Neuronal stem cell (in vitro differentiated cells): ENCODE data around the gene ISLR.
A peak's percentile ranks its signal among the peaks of the same experiment; 100 is the strongest.

Source experiments
- DNase-seq: peaks from one replicate; pipeline ENCODE4 v3.0.0-alpha.2; 2013; ENCODE audit warnings: low spot score
- H2AFZ ChIP-seq: one replicate; pipeline ENCODE4 v1.6.1; 2013; ENCODE audit warnings: mild to moderate bottlenecking, low read length, inconsistent platforms
- H2AK5ac ChIP-seq: 2 replicates; pipeline ENCODE4 v1.6.1; 2013; ENCODE audit warnings: low read depth, mild to moderate bottlenecking, inconsistent platforms, low read length, moderate library complexity, mixed read lengths
- H2BK120ac ChIP-seq: 2 replicates; pipeline ENCODE4 v1.6.1; 2013; ENCODE audit warnings: low read depth, mild to moderate bottlenecking, inconsistent platforms, low read length, moderate library complexity, mixed read lengths
- H2BK12ac ChIP-seq: one replicate; pipeline ENCODE4 v1.6.1; 2013; ENCODE audit warnings: low read length, inconsistent platforms
- H2BK15ac ChIP-seq: 2 replicates; pipeline ENCODE4 v1.6.1; 2013; ENCODE audit warnings: mild to moderate bottlenecking, low read length, inconsistent platforms, mixed read lengths
- H2BK5ac ChIP-seq: one replicate; pipeline ENCODE4 v1.6.1; 2013; ENCODE audit warnings: inconsistent platforms, mild to moderate bottlenecking, low read length, moderate library complexity
- H3K14ac ChIP-seq: one replicate; pipeline ENCODE4 v1.6.1; 2013; ENCODE audit warnings: low read length, inconsistent platforms
- H3K18ac ChIP-seq: 2 replicates; pipeline ENCODE4 v1.6.1; 2013; ENCODE audit warnings: low read length, inconsistent platforms
- H3K23ac ChIP-seq: 2 replicates; pipeline ENCODE4 v1.6.1; 2013; ENCODE audit warnings: low read depth, mild to moderate bottlenecking, mixed read lengths, low read length, inconsistent platforms; ENCODE audit not compliant: poor library complexity
- H3K27ac ChIP-seq: replicated peaks from 3 replicates; pipeline ENCODE4 v1.5.1; 2013; ENCODE audit warnings: low read length, inconsistent platforms
- H3K27me3 ChIP-seq, 3 experiments: 2 replicates each; pipeline ENCODE4 v1.6.1; 2013; ENCODE audit warnings: low read length in 3 of 3, mild to moderate bottlenecking in 2 of 3, inconsistent platforms in 1 of 3, low read depth in 1 of 3, mixed read lengths in 1 of 3, moderate library complexity in 1 of 3; ENCODE audit not compliant: control insufficient read depth in 3 of 3, insufficient read depth in 3 of 3
- H3K36me3 ChIP-seq, 2 donors: replicated peaks in 1 of 2; 2 replicates each; pipeline ENCODE4 v1.6.1; 2013; ENCODE audit warnings: low read length in 2 of 2; ENCODE audit not compliant: control insufficient read depth in 2 of 2, insufficient read depth in 2 of 2
- H3K4ac ChIP-seq: 2 replicates; pipeline ENCODE4 v1.6.1; 2013; ENCODE audit warnings: inconsistent platforms, mild to moderate bottlenecking, low read length, moderate library complexity
- H3K4me1 ChIP-seq, 2 donors: 1 replicate in 1 of 2; 2 replicates in 1 of 2; pipeline ENCODE4 v1.6.1; 2013; ENCODE audit warnings: low read length in 2 of 2, low read depth in 1 of 2; ENCODE audit not compliant: control insufficient read depth in 2 of 2, insufficient read depth in 1 of 2
- H3K4me2 ChIP-seq: one replicate; pipeline ENCODE4 v1.6.1; 2013; ENCODE audit warnings: mild to moderate bottlenecking, low read length, inconsistent platforms; ENCODE audit not compliant: insufficient read depth, poor library complexity, severe bottlenecking
- H3K4me3 ChIP-seq, 2 donors: 2 replicates each; pipeline ENCODE4 v1.5.1; 2013; ENCODE audit warnings: low read length in 2 of 2, mild to moderate bottlenecking in 2 of 2, inconsistent platforms in 1 of 2, moderate library complexity in 1 of 2
- H3K79me1 ChIP-seq: one replicate; pipeline ENCODE4 v1.6.1; 2013; ENCODE audit warnings: low read depth, mild to moderate bottlenecking, inconsistent platforms, low read length, moderate library complexity
- H3K9ac ChIP-seq: one replicate; pipeline ENCODE4 v1.6.1; 2013; ENCODE audit warnings: mild to moderate bottlenecking, low read depth, low read length, inconsistent platforms; ENCODE audit not compliant: poor library complexity
- H3K9me3 ChIP-seq, 2 donors: replicated peaks in 1 of 2; 2 replicates each; pipeline versions ENCODE3 to v1.6.1; 2013; ENCODE audit warnings: low read length in 2 of 2, mild to moderate bottlenecking in 2 of 2, inconsistent platforms in 1 of 2, low read depth in 1 of 2, mixed read lengths in 1 of 2, moderate library complexity in 1 of 2; ENCODE audit not compliant: control insufficient read depth in 2 of 2, insufficient read depth in 1 of 2
- H4K8ac ChIP-seq: one replicate; pipeline ENCODE4 v1.6.1; 2013; ENCODE audit warnings: low read depth, mild to moderate bottlenecking, inconsistent platforms, low read length, moderate library complexity
- H4K91ac ChIP-seq: one replicate; pipeline ENCODE4 v1.6.1; 2013; ENCODE audit warnings: low read length, low read depth, mild to moderate bottlenecking, inconsistent platforms; ENCODE audit not compliant: poor library complexity
- WGBS, 2 donors: extraction: QIAGEN DNeasy Blood & Tissue Kit; methylation state at CpG; one replicate each; pipeline ENCODE4 v1.1.7; 2013; ENCODE audit warnings: missing lambda C conversion rate in 2 of 2, mixed read lengths in 1 of 2; ENCODE audit not compliant: insufficient read length in 2 of 2, insufficient replicate concordance in 1 of 2; ENCODE audit errors: extremely low coverage in 2 of 2; 5-methylcytosine and 5-hydroxymethylcytosine counted together

Gene ISLR

DNA sequence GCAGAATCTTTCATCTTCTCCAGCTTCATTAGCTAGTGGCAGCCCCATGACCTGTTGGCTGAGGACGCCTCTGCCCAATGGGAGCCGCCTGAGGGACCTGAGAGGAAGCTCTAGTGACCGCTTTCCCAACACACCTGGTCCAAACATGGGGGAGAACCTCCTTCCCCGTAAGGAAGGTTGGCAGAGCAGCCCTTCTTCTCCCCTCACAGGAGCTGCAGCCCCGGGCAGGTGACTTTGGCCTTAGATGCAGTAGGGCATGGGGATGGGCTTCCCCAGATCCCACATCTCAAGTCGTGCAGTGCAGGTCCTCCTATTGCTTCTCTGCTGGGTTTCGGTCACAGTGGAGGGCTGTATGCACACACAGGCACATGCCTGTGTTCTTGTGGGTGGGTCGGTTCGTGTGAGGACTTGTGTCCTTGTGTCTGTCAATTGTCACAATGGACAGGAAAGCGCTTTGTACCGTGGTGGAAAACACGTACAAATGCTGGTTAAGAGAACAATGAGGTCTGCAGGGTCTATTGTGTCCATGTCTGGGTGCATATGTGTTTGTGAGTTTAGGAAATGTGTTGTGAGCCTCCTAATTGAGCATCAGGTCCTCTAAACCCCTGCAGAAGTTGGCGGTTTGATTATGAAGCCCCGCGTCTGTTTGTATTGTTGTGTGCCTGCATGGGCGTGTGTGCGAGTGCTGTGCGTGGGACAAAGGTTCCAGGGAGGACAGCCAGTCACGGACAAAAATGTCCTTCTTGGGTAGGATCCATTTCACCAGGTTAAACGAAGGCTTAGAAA, 41.7 kb upstream of the ISLR start:
- H2AFZ ChIP-seq = no peak overlapping the region
- DNase-seq = no peak
- peak overlapping the region; percentile 97 for H3K14ac ChIP-seq
- no peak overlapping the region for H3K4me3 ChIP-seq
- peaks cover 25 to 27% of the 10 kb centered on the region in 2 donors for H3K9me3 ChIP-seq
- no peaks in the 10 kb centered on the region for H3K36me3 ChIP-seq
- peaks cover 6% of the 10 kb centered on the region for H3K79me1 ChIP-seq
- peak overlapping the region; percentile 14 for H2BK15ac ChIP-seq
- H3K27ac ChIP-seq = no peak overlapping the region
- no CpG with 5 or more reads among the region's 20 CpGs for WGBS, 2 donors
- peaks cover 36 to 40% of the 10 kb centered on the region in 2 donors for H3K4me1 ChIP-seq
- peak overlapping the region; percentile 97 for H3K23ac ChIP-seq
- no peak overlapping the region for H4K91ac ChIP-seq
- no peak overlapping the region for H4K8ac ChIP-seq
- no peak overlapping the region for H2BK5ac ChIP-seq
- peak overlapping the region; percentile 98 for H2AK5ac ChIP-seq
- no peak overlapping the region for H3K4me2 ChIP-seq
- no peak overlapping the region for H3K9ac ChIP-seq
- peak overlapping the region; percentile 95 for H2BK12ac ChIP-seq
- no peak overlapping the region for H3K4ac ChIP-seq
- peak overlapping the region; percentile 60 for H3K18ac ChIP-seq
- no peak overlapping the region for H2BK120ac ChIP-seq
- H3K27me3 ChIP-seq = peaks cover 64 to 89% (median 75%) of the 10 kb centered on the region in 3 experiments

DNA sequence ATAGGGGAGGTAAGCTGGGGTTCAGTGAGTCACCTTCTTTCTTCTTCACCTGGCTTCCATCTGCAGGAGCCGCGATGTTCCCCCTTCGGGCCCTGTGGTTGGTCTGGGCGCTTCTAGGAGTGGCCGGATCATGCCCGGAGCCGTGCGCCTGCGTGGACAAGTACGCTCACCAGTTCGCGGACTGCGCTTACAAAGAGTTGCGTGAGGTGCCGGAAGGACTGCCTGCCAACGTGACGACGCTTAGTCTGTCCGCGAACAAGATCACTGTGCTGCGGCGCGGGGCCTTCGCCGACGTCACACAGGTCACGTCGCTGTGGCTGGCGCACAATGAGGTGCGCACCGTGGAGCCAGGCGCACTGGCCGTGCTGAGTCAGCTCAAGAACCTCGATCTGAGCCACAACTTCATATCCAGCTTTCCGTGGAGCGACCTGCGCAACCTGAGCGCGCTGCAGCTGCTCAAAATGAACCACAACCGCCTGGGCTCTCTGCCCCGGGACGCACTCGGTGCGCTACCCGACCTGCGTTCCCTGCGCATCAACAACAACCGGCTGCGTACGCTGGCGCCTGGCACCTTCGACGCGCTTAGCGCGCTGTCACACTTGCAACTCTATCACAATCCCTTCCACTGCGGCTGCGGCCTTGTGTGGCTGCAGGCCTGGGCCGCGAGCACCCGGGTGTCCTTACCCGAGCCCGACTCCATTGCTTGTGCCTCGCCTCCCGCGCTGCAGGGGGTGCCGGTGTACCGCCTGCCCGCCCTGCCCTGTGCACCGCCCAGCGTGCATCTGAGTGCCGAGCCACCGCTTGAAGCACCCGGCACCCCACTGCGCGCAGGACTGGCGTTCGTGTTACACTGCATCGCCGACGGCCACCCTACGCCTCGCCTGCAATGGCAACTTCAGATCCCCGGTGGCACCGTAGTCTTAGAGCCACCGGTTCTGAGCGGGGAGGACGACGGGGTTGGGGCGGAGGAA, 40.5 kb upstream of the ISLR start:
- peak overlapping the region; percentile 64 for H2BK120ac ChIP-seq
- peak overlapping the region; percentile 98 for H2AK5ac ChIP-seq
- H2BK15ac ChIP-seq = peak overlapping the region; percentile 94
- H3K79me1 ChIP-seq = peaks cover 6% of the 10 kb centered on the region
- H4K91ac ChIP-seq = peak overlapping the region; percentile 75
- H3K4me1 ChIP-seq = peaks cover 38 to 43% of the 10 kb centered on the region in 2 donors
- H2BK12ac ChIP-seq = peak overlapping the region; percentile 85
- peaks cover 63 to 88% (median 74%) of the 10 kb centered on the region in 3 experiments for H3K27me3 ChIP-seq
- H4K8ac ChIP-seq = peak overlapping the region; percentile 53
- peak overlapping the region; percentile 54 for H3K9ac ChIP-seq
- H2AFZ ChIP-seq = no peak overlapping the region
- H3K36me3 ChIP-seq = no peaks in the 10 kb centered on the region
- peak overlapping the region in 1 of 2 donors; percentile 33 for H3K4me3 ChIP-seq
- H3K18ac ChIP-seq = peak overlapping the region; percentile 93
- H3K14ac ChIP-seq = peak overlapping the region; percentile 99
- peak overlapping the region; percentile 85 for H3K4ac ChIP-seq
- peaks cover 25 to 27% of the 10 kb centered on the region in 2 donors for H3K9me3 ChIP-seq
- WGBS, 2 donors = no CpG with 5 or more reads among the region's 90 CpGs
- H3K23ac ChIP-seq = peak overlapping the region; percentile 97
- H3K4me2 ChIP-seq = peak overlapping the region; percentile 31
- no peak overlapping the region for H2BK5ac ChIP-seq
- no peak for DNase-seq
- no peak overlapping the region for H3K27ac ChIP-seq

DNA sequence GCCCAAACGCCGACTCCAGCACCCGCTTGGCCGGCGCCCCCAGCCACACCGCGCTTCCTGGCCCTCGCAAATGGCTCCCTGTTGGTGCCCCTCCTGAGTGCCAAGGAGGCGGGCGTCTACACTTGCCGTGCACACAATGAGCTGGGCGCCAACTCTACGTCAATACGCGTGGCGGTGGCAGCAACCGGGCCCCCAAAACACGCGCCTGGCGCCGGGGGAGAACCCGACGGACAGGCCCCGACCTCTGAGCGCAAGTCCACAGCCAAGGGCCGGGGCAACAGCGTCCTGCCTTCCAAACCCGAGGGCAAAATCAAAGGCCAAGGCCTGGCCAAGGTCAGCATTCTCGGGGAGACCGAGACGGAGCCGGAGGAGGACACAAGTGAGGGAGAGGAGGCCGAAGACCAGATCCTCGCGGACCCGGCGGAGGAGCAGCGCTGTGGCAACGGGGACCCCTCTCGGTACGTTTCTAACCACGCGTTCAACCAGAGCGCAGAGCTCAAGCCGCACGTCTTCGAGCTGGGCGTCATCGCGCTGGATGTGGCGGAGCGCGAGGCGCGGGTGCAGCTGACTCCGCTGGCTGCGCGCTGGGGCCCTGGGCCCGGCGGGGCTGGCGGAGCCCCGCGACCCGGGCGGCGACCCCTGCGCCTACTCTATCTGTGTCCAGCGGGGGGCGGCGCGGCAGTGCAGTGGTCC, 39.7 kb upstream of the ISLR start:
- no peak overlapping the region for H3K4me3 ChIP-seq
- H3K79me1 ChIP-seq = peaks cover 6% of the 10 kb centered on the region
- H3K4me2 ChIP-seq = peak overlapping the region; percentile 40
- H2BK5ac ChIP-seq = peak overlapping the region; percentile 6
- peaks cover 25 to 27% of the 10 kb centered on the region in 2 donors for H3K9me3 ChIP-seq
- no peak for DNase-seq
- no peak overlapping the region for H4K91ac ChIP-seq
- peaks cover 54 to 79% (median 65%) of the 10 kb centered on the region in 3 experiments for H3K27me3 ChIP-seq
- no peak overlapping the region for H2AFZ ChIP-seq
- no peak overlapping the region for H4K8ac ChIP-seq
- H2BK120ac ChIP-seq = peak overlapping the region; percentile 64
- peak overlapping the region; percentile 97 for H3K23ac ChIP-seq
- peak overlapping the region; percentile 98 for H2AK5ac ChIP-seq
- H3K18ac ChIP-seq = peak overlapping the region; percentile 93
- H3K9ac ChIP-seq = peak overlapping the region; percentile 54
- peaks cover 32 to 38% of the 10 kb centered on the region in 2 donors for H3K4me1 ChIP-seq
- no peak overlapping the region for H3K14ac ChIP-seq
- H2BK12ac ChIP-seq = peak overlapping the region; percentile 89
- no peaks in the 10 kb centered on the region for H3K36me3 ChIP-seq
- H3K27ac ChIP-seq = no peak overlapping the region
- WGBS, 2 donors = no CpG with 5 or more reads among the region's 71 CpGs
- H3K4ac ChIP-seq = no peak overlapping the region
- H2BK15ac ChIP-seq = peak overlapping the region; percentile 94
